ENCODE data around the gene RAD51B. TPM values are rescaled to one million over a fixed set of nuclear protein-coding genes. Genes with fewer than 3 reads are reported as not detected.

The RAD51B gene
- total and polyA plus RNA-seq, 7 donors: 2.4 to 24.4 (median 7.1) TPM

- no peaks in the 10 kb centered on the region for H3K9me3 ChIP-seq
- H3K4me1 ChIP-seq: no peaks in the 10 kb centered on the region
- H3K4me3 ChIP-seq: no peak overlapping the region
- no peak overlapping the region for H3K27ac ChIP-seq
- TF ChIP-seq POLR2A (IDR thresholded peaks at IDR 0.05): no peak
- TF ChIP-seq EP300 (IDR thresholded peaks at IDR 0.05): no peak
- no peak for TF ChIP-seq CTCF (IDR thresholded peaks at IDR 0.05)
- no peak for TF ChIP-seq POLR2AphosphoS5 (IDR thresholded peaks at IDR 0.05)
- no peak for DNase-seq
- no peaks in the 10 kb centered on the region for H3K27me3 ChIP-seq
- no peaks in the 10 kb centered on the region for H3K36me3 ChIP-seq
- intact Hi-C loops (cut with DNase I): no loop called here
These were observed 33.5 kb downstream of the RAD51B start for GRCh38 chr14:67852926-67853604.

GRCh38 chr14:67853715-67854114, 34.1 kb downstream of the RAD51B start:
- TF ChIP-seq POLR2AphosphoS5 (IDR thresholded peaks at IDR 0.05) (no peak), CTCF (IDR thresholded peaks at IDR 0.05) (no peak), EP300 (IDR thresholded peaks at IDR 0.05) (no peak)
- 26 to 49% methylated on average over 3 of the region's 3 CpGs for WGBS, 2 donors
- intact Hi-C loops (cut with DNase I): no loop called here
- no peaks in the 10 kb centered on the region for H3K4me1 ChIP-seq
- DNase-seq: no peak
- no peak overlapping the region for H3K4me3 ChIP-seq
- H3K36me3 ChIP-seq: no peaks in the 10 kb centered on the region
- H3K27ac ChIP-seq: no peak overlapping the region
- no peaks in the 10 kb centered on the region for H3K9me3 ChIP-seq
- no peaks in the 10 kb centered on the region for H3K27me3 ChIP-seq

- DNase-seq: no peak
- TF ChIP-seq POLR2A (IDR thresholded peaks at IDR 0.05): no peak
- 10 to 49% methylated on average over 2 of the region's 2 CpGs for WGBS, 2 donors
- Histone ChIP-seq H3K36me3 (no peaks in the 10 kb centered on the region), H3K4me1 (no peaks in the 10 kb centered on the region), H3K9me3 (no peaks in the 10 kb centered on the region), H3K27ac (no peak overlapping the region), H3K4me3 (no peak overlapping the region), H3K27me3 (no peaks in the 10 kb centered on the region)
- intact Hi-C loops (cut with DNase I): no loop called here
These were observed 37.2 kb downstream of the RAD51B start for GRCh38 chr14:67856827-67857226.

GRCh38 chr14:67857778-67858350, 38.3 kb downstream of the RAD51B start:
- H3K9me3 ChIP-seq: no peaks in the 10 kb centered on the region
- no peak for TF ChIP-seq POLR2A (IDR thresholded peaks at IDR 0.05)
- no peak for TF ChIP-seq EP300 (IDR thresholded peaks at IDR 0.05)
- TF ChIP-seq CTCF (IDR thresholded peaks at IDR 0.05): no peak
- TF ChIP-seq POLR2AphosphoS5 (IDR thresholded peaks at IDR 0.05): no peak
- no peaks in the 10 kb centered on the region for H3K4me1 ChIP-seq
- 91 to 96% methylated on average over 20 of the region's 20 CpGs for WGBS, 2 donors
- H3K36me3 ChIP-seq: no peaks in the 10 kb centered on the region
- no peaks in the 10 kb centered on the region for H3K27me3 ChIP-seq
- peak; percentile 60 for DNase-seq
- intact Hi-C loops (cut with DNase I): no loop called here
- H3K4me3 ChIP-seq: no peak overlapping the region
- no peak overlapping the region for H3K27ac ChIP-seq

- H3K4me1 ChIP-seq: no peaks in the 10 kb centered on the region
- DNase-seq: no peak
- WGBS, 2 donors: 90% methylated on average over 1 of the region's 1 CpG
- H3K27me3 ChIP-seq: no peaks in the 10 kb centered on the region
- H3K27ac ChIP-seq: no peak overlapping the region
- intact Hi-C loops (cut with DNase I): no loop called here
- no peak overlapping the region for H3K4me3 ChIP-seq
- no peaks in the 10 kb centered on the region for H3K36me3 ChIP-seq
- TF ChIP-seq POLR2A (IDR thresholded peaks at IDR 0.05) (no peak), CTCF (IDR thresholded peaks at IDR 0.05) (no peak), POLR2AphosphoS5 (IDR thresholded peaks at IDR 0.05) (no peak), EP300 (IDR thresholded peaks at IDR 0.05) (no peak)
- H3K9me3 ChIP-seq: no peaks in the 10 kb centered on the region
These were observed 39.7 kb downstream of the RAD51B start for GRCh38 chr14:67859169-67859749.
